Stimulated activated memory B cell treated with anti-CD40 and anti-IgM and Interleukin-4, amounts not matched to agents 10 μg/mL and 1 μg/mL and 100 μg/mL, for 72 hours (primary cell): ENCODE measurements around the gene NKX6-2.

Experiments
- ATAC-seq: fragments of 150-1000 bp; cut with Tn5 transposase; 2 replicates; pipeline ENCODE4 v1.10.0; 2021
- H3K27ac Mint-ChIP-seq: one replicate; pipeline ENCODE4 v1.8.0; 2022; ENCODE audit warnings: mild to moderate bottlenecking, mixed read lengths
- H3K27me3 Mint-ChIP-seq: one replicate; pipeline ENCODE4 v1.8.0; 2022; ENCODE audit warnings: mixed read lengths
- H3K36me3 Mint-ChIP-seq: one replicate; pipeline ENCODE4 v1.8.0; 2022; ENCODE audit warnings: mixed read lengths
- H3K4me1 Mint-ChIP-seq: one replicate; pipeline ENCODE4 v1.8.0; 2022; ENCODE audit warnings: mixed read lengths
- H3K4me3 Mint-ChIP-seq: one replicate; pipeline ENCODE4 v1.8.0; 2022; ENCODE audit warnings: mild to moderate bottlenecking, moderate library complexity, mixed read lengths
- H3K9me3 Mint-ChIP-seq: one replicate; pipeline ENCODE4 v1.8.0; 2022; ENCODE audit warnings: mixed read lengths

NKX6-2 gene

DNA sequence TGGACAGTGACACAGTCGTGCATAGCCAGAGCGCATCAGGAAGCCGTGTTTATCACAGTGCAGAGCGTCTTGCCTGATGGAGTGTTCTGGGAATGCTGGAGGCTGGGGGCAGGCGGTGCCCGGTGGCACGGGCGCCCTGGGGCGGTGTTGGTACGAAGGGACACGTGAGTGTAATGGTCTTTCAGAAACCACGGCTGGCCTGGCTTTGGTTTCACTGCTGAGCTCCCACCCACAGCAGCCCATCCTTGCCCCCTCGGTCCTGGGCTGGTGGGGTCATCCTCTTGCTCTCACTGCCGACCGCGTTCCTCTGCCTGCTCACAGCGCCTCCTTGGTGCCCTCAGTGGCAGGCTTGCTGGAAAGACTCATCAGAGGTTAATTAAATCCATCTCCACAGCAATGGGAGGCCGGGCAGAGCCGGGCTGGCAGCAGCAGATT lies 50.6 kb downstream of the NKX6-2 start:
- H3K27ac Mint-ChIP-seq, result no peak overlapping the region
- ATAC-seq, result no peak
- no peaks in the 10 kb centered on the region for H3K9me3 Mint-ChIP-seq
- no peaks in the 10 kb centered on the region for H3K27me3 Mint-ChIP-seq
- peaks cover 20% of the 10 kb centered on the region for H3K36me3 Mint-ChIP-seq
- no peak overlapping the region for H3K4me3 Mint-ChIP-seq
- H3K4me1 Mint-ChIP-seq, result no peaks in the 10 kb centered on the region

DNA sequence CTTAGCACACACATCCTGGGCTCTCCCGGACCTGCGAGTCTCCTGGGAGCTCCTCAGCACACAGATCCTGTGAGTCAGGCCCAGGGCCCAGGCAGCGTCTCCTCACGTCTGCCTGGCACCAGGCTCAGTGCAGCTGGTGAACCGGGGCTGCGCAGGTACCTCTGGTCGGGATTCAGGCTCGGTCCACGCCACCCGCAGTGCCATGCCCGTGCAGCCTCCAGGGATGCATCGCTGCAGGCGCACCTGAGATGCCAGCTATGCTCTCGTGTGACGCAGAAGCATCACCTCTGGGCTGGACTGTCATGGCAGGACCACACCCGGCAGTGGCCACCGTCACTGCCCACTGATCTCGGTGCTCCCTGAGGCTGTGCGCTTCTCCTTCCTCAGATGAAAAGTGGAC lies 52.0 kb downstream of the NKX6-2 start:
- no peak overlapping the region for H3K27ac Mint-ChIP-seq
- H3K36me3 Mint-ChIP-seq, result peaks cover 20% of the 10 kb centered on the region
- no peaks in the 10 kb centered on the region for H3K27me3 Mint-ChIP-seq
- H3K4me1 Mint-ChIP-seq, result no peaks in the 10 kb centered on the region
- no peak overlapping the region for H3K4me3 Mint-ChIP-seq
- ATAC-seq, result no peak
- no peaks in the 10 kb centered on the region for H3K9me3 Mint-ChIP-seq
